ENCODE data around the gene MST1. TPM values are rescaled to one million over a fixed set of nuclear protein-coding genes. Genes with fewer than 3 reads are reported as not detected.

MST1 gene
- total RNA-seq, 1 donor from 2014 or later = 10.9 TPM

DNA sequence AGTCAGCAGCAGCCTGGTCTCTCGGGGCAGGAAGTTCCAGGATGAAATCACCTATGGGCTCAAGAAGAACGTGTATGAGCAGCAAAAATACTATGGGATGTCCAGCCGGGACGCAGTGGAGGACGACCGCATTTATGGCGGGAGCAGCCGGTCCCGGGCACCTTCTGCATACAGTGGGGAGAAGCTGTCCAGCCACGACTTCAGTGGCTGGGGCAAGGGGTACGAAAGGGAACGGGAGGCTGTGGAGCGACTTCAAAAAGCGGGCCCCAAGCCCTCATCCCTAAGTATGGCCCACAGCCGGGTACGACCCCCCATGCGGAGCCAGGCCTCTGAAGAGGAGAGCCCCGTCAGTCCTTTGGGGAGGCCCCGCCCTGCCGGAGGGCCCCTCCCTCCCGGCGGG is 27.3 kb downstream of the MST1 start:
- intact Hi-C loops (cut with micrococcal nuclease) = no loop called here

- intact Hi-C loops (cut with micrococcal nuclease) = no loop called here
These were observed 28.0 kb downstream of the MST1 start for GRCh38 chr3:49661281-49661680.

DNA sequence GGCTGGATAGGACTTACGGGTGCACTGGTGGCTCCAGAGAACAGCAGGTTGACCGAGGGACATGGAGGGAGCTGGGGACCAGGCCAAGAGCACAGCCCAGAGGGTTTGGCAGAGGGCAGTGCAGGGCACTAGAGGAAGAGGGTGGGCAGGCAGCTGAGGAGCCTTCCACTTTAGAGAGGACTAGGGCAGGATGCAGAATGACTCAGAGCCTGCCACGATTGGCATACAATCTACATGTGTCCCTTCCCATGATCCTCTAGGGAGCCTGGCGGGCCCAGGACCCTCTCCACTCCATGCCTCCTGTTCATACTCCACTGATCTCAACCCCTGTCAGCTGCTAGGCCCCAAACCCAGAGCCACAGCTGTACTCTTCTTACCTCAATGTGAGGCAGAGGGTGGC is 29.5 kb downstream of the MST1 start:
- intact Hi-C loops (cut with micrococcal nuclease) = no loop called here

DNA sequence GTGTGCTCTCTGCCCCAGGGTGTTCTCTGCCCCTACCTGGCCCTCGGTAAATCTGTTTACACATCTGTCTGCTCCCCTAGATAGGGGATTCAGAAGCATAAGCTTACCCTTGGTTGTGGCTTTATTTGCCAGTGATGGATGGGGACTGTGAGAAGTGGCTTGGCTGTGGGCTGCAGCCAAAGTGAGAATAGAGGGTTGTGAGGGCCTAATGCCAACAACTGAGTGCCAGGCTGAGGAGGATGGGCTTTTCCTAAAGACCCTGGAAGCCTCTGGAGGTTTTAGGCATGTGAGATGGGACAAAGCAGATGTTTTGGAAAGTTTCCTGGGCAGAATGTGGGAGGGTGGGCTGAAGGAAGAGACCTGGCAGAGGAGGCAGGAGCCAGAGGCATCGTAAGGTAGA is 30.6 kb downstream of the MST1 start:
- intact Hi-C loops (cut with micrococcal nuclease) = no loop called here

GRCh38 chr3:49657208-49657915 is 31.9 kb downstream of the MST1 start:
- intact Hi-C loops (cut with micrococcal nuclease) = no loop called here

- intact Hi-C loops (cut with micrococcal nuclease) = no loop called here
These were observed 32.6 kb downstream of the MST1 start for GRCh38 chr3:49656541-49657112.

DNA sequence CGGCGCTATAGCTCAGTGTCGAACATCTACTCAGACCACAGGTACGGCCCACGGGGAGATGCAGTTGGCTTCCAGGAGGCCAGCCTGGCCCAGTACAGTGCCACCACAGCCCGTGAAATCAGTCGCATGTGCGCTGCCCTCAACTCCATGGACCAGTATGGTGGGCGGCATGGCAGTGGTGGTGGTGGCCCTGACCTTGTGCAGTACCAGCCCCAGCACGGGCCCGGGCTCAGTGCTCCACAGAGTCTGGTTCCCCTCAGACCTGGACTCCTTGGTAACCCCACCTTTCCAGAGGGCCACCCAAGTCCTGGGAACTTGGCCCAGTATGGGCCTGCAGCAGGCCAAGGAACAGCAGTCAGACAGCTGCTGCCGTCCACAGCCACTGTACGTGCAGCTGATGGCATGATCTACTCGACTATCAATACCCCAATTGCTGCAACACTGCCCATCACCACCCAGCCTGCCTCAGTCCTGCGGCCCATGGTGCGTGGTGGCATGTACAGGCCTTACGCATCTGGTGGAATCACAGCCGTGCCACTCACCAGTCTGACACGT is 33.5 kb downstream of the MST1 start:
- intact Hi-C loops (cut with micrococcal nuclease) = no loop called here

- intact Hi-C loops (cut with micrococcal nuclease) = no loop called here
These were observed 34.2 kb downstream of the MST1 start for GRCh38 chr3:49654955-49655556.

DNA sequence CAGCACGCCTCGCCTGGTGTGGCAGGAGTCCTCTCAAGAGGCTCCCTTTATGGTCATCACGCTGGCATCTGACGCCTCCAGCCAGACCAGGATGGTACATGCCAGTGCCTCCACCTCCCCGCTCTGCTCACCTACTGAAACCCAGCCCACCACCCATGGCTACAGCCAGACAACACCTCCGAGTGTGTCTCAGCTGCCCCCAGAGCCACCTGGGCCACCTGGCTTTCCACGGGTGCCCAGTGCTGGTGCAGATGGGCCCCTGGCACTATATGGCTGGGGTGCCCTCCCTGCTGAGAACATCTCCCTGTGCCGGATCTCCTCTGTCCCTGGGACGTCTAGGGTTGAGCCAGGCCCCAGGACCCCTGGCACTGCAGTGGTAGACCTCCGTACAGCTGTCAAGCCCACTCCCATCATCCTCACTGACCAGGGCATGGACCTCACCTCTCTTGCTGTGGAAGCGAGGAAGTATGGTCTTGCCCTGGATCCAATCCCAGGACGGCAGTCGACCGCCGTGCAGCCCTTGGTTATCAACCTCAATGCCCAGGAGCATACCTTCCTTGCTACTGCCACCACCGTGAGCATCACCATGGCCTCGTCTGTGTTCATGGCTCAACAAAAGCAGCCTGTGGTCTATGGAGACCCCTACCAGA is 35.0 kb downstream of the MST1 start:
- intact Hi-C loops (cut with micrococcal nuclease) = no loop called here

DNA sequence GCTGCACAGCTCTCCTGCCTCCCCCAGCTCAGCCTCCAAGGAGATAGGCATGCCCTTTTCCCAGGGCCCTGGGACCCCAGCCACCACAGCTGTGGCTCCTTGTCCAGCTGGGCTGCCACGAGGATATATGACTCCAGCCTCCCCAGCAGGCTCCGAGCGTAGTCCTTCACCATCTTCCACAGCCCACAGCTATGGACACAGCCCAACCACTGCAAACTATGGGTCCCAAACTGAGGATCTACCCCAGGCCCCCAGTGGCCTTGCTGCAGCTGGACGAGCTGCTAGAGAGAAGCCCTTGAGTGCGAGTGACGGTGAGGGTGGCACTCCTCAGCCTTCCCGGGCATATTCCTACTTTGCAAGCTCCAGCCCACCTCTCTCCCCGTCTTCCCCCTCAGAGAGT is 35.7 kb downstream of the MST1 start:
- intact Hi-C loops (cut with micrococcal nuclease) = no loop called here

DNA sequence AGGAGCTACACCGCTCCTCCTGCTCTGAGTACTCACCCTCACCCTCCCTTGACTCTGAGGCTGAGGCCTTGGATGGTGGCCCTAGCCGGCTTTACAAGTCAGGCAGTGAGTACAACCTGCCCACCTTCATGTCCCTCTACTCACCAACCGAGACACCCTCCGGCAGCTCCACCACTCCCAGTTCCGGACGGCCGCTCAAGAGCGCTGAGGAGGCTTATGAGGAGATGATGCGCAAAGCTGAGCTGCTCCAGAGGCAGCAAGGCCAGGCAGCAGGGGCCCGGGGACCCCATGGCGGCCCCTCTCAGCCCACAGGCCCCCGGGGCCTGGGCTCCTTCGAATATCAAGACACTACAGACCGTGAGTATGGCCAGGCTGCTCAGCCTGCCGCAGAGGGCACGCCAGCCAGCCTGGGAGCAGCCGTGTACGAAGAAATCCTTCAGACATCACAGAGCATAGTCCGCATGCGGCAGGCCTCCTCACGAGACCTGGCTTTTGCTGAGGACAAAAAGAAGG is 36.3 kb downstream of the MST1 start:
- intact Hi-C loops (cut with micrococcal nuclease) = no loop called here

GRCh38 chr3:49652218-49652902 is 36.9 kb downstream of the MST1 start:
- intact Hi-C loops (cut with micrococcal nuclease) = no loop called here

- intact Hi-C loops (cut with micrococcal nuclease) = no loop called here
These were observed 38.6 kb downstream of the MST1 start for GRCh38 chr3:49650637-49651036.

DNA sequence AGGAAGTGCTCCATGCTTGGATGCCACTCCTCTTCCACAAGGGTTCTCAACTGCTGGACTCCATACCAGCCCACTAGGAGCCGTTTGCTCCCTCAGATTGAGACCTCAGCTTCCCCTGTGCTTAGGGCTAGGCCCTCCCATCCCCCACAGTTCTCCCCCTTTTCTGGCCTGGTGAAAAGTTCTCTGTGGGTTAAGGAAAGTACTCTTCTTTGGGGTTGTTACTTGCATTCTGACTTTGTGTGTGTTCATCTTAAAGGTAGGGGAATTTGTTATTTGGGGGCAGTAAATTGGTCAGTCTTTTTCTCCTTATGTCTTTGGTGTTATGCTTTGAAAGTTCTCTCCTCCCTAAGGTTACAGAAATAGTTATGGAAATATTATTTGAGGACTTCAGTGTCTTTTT is 39.1 kb downstream of the MST1 start:
- intact Hi-C loops (cut with micrococcal nuclease) = no loop called here

GRCh38 chr3:49649576-49649975 is 39.7 kb downstream of the MST1 start:
- intact Hi-C loops (cut with micrococcal nuclease) = no loop called here

GRCh38 chr3:49648354-49649019 is 40.8 kb downstream of the MST1 start:
- intact Hi-C loops (cut with micrococcal nuclease) = no loop called here

DNA sequence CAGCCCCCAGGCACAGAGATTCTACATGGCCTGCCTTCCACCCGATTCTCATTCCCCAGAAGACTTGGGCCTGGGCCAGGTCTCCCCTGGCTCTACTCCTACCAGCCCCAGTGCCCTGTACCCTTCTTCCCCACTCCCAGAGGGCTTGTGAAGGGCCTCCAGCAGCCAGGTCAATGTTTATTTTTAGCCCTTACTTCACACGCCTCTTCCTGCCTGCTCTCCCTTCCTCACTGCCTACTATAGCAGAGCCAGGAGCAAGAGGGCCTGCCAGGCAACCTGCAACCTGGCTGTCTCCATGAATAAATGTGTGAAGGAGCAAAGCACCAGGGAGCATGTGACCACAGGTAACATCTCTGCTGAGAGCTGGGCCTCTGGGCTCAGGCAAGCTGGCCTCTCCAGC is 41.5 kb downstream of the MST1 start:
- intact Hi-C loops (cut with micrococcal nuclease) = no loop called here

- intact Hi-C loops (cut with micrococcal nuclease) = no loop called here
These were observed 43.0 kb downstream of the MST1 start for GRCh38 chr3:49646236-49646635.

DNA sequence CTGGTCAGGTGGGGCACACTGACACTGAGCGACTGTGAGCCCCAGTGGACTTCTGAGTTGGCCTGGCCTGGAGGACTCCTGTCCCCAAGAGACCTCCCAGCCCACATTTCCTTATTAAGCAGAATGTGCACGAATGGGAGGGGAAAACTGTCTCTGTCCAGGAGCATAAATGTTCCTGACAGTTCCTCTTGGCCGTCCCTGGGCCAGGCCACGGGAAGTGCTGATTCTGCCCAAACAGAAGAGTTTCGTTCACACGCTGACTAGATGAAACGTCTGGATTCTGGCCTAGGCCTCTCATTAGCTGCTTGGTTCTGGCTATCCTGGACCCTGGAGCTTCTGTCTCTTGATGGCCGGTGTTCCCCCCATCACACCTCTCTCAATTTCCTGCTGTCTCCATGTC is 44.6 kb downstream of the MST1 start:
- intact Hi-C loops (cut with micrococcal nuclease) = no loop called here

GRCh38 chr3:49642708-49643145 is 46.5 kb downstream of the MST1 start:
- intact Hi-C loops (cut with micrococcal nuclease) = no loop called here

All from T-helper 1 cell treated with Interleukin-12 subunit alpha and Interleukin-12 subunit beta and Interleukin-4 antibody, amounts not matched to agents 30 ng/mL and 1 ng/mL, for 36 hours (primary cell).